ENCODE results near the gene DOK5.

DOK5 gene

DNA sequence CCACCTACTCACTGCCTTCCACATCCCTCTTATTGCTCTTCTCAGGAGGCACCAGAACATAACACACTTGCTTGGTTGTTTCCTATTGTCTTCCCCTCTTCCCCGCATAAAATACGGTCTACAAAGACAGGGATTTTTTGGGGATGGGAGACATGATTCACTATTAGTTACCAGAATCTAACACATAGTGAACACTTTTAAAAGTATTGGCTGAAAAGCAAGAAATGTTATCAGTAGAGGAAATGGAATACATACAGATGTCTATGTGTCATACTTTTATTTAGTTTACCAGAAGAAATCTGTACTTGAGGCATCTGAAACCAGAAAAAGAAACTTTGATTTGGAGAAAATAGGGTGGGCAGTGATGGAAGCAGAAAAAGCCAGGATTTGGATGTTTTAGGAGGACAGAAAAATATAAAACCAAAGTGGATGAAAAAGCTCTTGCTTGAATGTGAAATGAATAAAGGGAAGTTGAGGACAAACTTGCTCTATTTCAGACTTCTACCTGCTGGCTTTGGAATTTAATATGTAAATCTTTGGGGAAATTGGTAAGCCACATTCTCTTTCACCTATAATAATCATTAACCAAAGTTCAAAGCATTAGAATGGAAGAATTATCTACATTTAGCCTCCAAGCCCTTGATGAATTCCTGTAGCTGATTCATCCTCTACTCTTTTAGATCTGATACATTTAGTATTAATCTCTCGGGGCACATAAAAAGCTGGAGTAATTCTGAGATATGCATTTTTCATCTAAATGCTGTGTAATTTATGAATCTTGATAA, 82.6 kb downstream of the DOK5 start:
- DNase-seq: no peak

DNA sequence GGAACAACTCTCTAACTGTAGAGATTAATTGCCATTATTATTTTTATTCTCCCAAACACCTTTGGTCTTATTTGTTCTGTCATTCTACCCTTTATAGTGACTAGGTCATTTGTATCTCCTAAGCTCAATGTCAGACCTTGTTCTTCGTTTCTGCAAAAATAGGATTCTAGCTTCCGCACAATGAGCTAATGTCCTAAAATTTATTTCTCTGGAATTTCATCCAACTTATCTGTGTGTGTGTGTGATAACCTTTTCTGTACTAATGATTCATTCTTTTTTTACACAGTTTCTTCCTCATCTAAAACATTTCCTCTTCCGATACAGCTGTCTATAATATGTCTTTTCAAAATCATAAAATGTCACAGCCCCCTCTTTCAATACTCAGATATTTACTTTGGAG, 84.5 kb downstream of the DOK5 start:
- no peak for DNase-seq

DNA sequence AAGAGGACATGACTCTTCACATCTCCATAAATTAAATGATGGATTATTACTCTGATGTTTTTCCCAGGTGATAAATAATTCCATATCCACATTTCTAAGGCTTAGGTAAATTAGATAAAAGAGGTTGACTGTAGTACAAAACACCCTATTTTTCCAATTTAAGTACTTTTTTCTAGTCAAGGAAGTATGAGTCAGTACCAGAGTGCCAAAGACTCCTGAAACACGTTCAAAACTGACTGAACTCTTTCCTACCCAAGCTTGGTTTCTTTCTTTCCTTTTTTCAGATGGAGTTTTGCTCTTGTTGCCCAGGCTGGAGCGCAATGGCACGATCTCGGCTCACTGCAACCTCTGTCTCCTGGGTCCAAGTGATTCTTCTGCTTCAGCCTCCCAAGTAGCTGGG, 85.0 kb downstream of the DOK5 start:
- no peak for DNase-seq

DNA sequence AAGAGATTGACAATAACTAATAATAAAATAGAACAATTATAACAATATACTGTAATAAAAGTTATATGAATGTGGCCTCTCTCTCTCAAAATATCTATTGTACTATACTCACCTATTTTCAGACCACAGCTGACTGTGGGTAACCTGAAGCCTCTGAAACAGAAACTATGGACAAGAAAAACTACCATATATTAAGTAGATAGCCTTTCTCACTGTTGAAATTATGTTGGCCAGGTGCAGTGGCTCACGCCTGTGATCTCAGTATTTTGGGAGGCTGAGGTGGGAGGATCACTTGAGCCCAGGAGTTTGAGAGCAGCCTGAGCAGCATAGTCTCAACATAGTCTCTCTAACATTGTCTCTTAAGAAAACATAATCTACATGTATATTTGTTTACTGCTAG, 89.9 kb downstream of the DOK5 start:
- DNase-seq: no peak

DNA sequence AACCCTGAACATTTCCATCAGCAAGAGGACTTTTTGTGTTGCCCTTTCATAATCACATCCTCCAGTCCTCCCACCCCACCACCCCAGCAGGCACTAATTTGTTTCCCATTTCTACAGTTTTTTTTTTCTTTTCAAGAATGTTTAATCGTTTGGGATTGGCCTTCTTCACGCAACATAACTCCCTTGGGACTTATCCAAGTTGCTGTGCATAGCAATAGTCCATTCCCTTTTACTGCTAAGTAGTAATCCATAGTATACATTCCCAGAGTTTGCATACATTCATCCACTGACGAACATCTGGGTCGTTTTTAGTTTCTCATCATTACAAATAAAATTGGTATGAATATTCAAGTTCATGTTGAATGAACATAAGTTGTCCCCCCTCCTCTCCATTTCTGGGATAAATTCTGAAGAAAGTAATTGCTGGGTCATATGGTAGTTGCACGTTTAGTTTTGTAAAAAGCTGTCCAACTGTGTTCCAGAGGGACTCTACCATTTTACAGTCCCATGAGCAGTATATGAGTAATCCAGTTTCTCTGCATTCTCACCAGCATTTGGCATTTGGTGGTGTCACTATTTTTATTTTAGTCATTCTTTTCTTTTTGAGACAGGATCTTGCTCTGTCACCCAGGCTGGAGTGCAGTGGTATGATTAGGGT, 90.8 kb downstream of the DOK5 start:
- DNase-seq: no peak

DNA sequence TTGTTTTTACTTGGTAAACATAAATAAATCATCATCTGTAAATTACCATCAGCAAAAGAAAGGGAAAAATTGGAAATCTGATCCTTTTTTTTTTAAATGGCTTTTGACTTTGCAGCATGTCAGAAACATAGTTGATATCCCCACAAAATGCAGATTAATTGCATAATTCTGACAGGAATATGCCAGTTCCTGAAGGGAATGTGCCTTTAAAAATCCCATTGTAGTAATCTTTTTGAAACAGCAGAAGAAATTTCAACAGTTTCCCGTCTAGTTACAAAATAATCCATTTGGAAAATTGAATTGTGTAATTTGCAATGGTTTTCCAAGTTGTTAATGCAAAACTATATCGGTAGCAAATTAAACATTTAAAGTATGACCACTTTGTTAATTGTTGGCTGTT, 95.2 kb downstream of the DOK5 start:
- no peak for DNase-seq

DNA sequence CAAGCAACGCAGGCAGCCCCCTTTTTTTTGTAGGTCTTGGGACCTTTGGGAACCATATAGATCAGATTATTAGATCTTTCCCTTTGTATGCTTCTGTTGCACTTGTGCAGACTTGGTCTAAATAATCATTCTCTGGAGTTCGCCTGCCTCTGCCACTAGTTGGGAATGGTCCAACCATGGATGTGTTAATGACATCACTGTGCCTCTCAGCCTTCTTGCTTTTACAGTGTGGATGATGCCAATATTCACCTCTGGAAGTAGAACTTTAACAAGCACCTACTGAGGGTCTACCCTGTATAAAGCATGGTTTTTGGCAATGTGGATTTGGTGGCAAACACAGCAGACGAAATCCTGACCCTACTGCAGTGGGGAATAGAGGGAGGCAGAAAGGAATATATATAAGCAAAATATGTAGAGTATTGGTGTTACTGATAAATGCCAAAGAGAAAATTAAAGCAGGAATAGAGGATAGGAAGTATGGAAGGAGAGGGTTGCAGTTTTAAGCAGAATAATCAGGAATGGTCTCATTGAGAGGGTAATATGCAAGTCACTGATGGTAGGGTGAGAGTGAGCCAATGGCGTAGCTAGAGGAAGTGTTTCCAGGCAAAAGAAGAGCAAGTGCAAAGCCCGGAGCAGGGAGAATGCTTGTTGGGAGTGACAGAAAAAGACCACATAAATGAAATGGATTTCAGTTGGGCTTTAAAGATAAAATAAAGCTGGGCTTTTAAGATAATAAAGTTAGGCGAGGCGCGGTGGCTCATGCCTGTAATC, 97.5 kb downstream of the DOK5 start:
- no peak for DNase-seq

DNA sequence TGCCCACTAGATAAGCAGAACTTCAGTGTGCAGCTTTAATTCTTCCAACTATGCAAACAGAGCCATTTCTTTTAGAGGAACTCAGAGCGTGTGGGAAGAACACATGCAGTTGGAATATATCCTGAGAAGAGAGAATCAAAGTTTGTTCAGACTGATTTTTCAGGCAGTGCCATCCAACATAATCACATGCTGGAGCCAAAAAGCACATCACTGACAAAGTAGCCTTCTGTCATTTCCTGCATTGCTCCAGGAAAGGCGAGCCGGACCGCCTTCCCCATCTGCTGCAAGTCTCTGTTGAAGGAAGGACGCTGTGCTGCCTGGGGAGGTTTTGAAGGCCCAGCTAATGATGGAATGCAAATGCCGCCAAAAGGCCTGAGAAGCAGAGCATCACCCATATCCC, 98.4 kb downstream of the DOK5 start:
- DNase-seq: peak in 8 of 56 donors; percentile 1 to 20 (median 4)

DNA sequence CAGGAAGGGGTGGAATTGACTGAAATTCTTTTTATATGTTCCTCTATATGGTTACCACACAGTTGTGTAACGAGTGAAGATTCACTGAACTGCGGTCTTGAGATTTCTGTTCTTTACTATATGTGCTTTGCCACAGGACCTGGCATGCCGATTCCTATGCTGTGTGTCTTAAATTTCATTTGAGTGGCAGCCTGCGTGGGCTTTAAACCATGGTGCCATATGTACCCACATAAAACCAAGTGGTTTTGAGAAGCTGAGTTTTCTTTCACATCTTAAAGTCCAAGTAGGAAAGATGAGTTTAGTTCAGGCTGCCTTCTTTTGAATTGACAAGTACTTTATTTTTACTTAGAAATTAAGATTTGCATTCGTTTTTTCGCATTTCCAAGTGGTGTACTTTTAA, 101.1 kb downstream of the DOK5 start:
- DNase-seq: no peak

DNA sequence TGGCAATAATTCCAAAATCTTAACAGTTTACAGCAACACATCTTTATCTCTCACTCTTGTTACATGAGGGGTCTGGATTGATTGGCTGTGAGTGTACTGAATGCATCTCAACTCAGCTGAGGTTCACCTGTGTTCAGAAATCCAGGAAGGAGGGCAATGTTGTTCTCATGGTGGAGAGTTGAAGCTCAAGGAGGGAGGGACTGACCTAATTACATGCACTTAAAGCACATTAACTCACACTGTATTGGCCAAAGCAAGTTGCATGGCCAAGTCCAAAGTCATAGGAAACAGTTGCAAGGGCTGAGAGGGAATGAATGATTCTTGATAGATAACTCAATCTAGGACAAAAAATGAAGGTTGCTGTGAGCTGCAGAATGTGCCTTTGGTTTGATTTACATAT, 102.2 kb downstream of the DOK5 start:
- no peak for DNase-seq

DNA sequence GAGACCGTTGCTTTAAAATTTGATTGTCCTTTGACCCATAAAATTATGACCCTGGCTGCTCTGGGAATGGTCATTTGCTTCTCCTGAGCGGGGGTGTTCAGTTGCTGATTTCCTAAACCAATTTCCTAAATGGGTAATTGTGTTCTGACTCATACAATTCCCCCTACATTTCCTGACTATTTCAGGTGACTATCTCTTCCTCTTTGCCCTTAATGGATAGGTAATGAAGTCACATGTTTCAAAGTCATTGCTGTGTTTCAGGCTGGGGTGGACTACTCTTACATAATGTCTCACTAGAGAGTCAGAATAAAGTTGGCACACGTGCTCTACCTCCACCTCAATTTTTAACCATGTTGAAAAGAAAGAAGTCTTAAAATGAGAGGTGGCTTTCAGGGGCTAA, 109.8 kb downstream of the DOK5 start:
- DNase-seq: no peak

DNA sequence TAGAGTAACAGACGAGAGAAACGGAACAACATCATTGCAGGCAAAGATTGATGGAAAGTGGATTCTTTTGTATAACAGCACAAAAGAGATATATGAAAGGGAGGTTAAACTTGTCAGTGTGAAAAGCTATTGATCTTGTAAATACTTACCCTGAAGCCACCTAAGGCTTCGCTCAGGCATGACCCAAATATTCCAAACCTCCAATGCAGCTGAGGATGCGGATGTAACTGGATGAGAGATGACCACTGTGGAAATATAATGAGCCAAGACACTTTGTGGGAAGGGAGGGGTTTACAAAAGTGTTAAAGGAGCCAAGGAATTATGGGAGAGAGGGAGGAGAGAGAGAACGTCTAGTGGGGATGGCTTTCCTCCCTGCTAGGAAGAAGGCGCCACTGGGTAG, 112.0 kb downstream of the DOK5 start:
- DNase-seq: no peak

DNA sequence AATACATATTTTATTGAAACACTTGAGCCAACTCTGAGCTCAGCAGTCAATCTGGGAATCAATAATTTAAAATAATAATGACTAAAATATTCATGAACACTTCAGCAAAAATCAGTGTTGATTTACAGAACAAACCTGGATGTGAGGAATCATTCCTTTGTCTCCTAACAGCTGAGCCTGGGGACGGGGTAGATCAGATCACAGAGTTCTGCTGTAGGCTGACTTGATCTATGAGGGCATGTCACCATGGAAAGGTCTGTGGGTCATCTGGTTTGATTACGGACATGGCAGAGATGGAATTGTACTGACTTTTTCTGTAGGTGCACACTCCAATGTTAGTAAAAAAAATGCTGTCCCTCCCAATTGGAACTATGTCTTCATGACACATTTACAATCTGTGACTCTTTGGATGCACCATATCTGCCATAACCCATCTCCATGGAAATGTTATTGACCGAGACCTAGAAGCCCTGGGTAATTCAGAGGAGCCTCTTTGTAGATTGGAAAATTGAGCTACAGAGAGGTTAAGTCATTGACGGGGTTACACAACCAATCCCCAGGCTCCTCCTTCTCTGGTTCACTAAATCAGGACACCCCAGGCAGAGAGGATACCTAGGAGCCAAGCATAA, 114.1 kb downstream of the DOK5 start:
- DNase-seq: no peak

DNA sequence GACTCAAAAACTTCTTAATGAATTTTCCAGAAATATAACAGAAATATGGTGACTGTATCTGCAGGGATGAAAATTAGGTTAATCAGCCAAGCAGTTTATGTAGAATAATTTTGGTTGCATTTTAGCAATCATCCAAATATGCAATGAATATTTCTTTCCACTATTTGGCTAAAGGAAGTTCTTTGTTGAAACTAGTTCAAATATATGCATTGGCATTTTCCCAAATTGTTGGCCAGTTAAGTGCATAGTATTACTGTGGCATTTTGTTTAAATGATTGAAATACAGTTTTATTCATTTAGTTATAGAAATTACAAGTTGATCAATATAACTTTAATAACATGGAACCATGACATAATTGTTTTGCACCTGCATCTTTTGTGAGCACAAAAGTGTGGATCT, 115.5 kb downstream of the DOK5 start:
- DNase-seq: no peak

DNA sequence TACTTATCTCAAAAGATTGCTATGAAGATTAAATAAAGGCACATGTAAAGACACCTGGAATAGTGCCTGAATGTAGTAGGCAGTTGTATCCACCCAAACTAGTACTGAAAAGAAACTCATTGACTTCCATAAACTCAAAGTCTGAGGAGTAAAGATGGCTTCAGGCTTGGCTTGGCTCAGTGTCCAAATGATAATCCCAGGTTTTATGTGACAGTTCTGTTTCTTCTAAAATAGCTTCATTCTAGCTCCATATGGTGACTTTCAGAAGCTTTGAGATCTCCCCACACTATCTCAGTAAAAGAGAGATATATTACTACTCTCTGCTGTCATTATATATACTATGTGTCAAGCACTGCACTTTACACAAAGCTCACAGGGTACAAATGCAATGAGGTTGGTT, 121.3 kb downstream of the DOK5 start:
- DNase-seq: no peak

DNA sequence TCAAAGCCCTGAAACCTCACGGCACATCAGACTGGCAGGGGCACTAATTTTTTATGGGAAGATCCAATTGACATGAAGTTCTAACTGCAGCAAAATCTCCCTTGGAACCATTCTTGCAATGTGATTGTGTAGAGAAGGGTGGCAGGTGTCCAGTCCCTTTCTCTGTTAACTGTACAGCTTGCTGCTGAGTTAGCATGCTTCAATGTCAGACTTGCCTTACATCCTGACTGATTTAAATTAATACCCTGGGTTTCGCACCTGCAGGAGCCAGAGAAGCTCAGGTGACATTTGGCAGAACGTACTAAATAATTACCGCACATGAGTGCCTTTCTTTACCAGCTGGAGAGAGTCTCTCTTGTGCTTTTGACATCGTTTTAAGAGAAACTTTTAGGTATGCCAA, 123.0 kb downstream of the DOK5 start:
- DNase-seq: no peak

DNA sequence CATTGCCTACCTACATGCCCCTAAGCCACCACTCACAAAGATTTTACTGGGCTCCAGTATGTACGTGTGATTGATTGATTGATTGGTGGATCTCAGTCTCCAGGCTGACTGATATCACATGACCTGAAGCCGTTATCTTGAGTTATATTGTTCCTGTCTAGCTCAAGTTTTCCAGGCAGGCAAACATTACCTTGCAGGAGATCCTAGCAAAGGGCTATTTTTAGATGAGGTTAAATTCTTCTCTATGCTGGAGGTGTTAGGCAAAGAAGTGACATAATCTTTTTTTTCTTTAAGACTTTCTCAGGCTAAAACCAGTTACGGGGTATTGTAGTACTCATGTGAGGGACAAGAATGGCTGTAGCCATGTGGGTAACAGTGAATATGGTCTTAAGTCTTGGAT, 125.2 kb downstream of the DOK5 start:
- no peak for DNase-seq

DNA sequence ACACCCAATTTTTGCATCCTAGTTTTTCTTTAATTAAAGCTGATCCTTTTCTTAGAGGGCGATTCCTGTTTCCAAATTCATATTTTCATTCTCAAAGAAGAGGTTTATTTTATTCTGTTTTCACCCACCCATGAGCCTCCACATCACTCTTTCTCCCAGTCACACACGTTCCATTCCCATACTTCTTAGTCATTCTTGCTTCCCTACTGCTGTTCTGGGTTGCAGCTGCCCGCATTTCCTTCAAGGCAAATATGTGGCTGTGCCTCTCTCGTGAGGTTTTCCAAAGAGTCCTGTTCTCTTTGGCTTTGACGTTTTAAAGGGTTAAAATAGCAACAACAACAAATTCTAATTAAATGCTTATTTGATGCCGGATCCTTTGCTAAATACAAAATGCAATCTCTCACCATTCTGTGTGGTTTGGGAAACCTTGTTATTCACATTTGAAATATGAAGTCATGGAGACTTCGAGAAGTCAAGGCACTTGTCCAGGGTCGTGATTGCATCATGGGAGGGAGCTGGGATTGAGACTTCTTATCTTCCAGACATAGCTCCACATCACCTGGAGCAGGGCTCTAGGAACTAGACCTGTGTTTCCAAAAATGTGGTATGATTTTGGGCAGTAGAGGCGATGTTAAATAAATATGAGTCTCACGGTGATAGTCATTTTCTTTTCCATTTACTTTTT, 126.6 kb downstream of the DOK5 start:
- no peak for DNase-seq

DNA sequence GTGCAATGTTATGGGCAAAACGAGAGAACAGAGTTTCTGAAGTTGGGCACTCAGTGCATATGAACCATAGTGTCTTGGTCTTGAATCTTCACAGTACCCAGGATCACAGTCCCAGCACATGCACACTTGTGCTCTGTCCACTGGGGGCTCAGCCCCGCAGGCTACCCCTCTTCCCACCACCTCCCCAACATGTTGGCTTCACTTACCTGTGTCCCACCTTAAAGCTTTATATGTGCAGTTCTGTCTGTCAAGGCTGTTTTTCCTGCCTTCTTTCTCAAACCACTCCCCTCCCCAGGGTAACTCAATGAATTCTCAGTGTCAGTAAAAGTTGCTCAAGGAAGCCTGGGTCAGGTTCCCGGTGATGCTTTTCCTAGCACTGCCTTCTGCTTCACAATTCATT, 129.9 kb downstream of the DOK5 start:
- DNase-seq: no peak

DNA sequence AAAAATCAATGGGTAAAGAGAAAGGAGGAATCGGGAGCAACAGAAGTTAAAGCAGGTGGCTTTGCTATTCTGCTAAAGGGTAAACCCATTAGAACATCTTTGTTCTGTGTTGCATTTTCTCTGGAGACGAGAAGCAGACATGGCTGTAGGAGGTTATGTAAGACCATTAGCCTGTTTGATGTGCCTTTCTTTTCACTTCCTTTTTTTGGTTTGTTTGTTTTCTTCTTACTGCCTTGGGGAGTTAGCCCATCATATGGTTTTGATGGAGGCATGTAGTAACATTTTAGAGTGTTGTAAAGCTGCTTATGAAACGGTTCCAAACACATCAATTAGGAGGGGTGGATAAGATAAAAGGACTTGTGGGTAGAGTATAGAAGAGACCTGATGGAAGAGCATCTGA, 131.0 kb downstream of the DOK5 start:
- no peak for DNase-seq

DNA sequence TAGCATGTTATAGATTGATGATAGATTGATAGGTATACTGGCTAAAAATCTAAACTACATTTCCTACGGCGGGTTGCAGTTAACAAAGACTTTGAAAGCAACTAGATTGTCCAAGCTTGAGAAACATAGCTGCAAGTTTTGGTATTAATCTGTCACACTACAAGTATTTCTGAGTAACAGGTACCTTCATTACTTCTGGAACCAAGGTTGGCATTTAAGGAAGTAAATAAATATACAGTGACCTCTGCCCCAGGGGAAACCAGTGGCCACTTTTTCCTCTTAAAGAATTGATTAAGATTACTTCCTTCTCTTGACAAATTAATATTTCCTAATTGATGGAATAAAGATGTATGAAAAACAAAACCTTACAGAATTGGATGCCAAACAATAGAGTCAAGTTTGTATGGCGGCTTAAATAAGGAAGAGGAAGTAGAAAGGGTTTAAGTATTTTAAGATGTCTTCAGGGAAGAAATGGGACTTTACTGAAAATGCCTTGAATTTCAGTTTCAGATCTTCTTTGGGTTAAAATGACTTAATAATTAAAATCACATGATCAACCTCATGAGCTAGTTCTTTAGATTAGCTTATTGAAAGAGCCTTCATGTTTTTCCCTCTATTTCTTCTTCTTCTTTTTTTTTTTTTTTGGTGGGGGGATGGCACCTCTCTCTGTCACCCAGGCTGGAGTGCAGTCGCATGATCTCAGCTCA, 132.8 kb downstream of the DOK5 start:
- DNase-seq: no peak

Measured in amygdala (tissue), 56 donors.